Skeletal muscle satellite cell (primary cell): Measurements from ENCODE around the gene FGGY.

ENCODE experiments used
- H3K27me3 ChIP-seq: 2 replicates; pipeline ENCODE4 v1.7.0; 2013; ENCODE audit warnings: low read length; ENCODE audit not compliant: control insufficient read depth, insufficient read depth
- H3K36me3 ChIP-seq: 2 replicates; pipeline ENCODE4 v1.7.0; 2013; ENCODE audit warnings: mild to moderate bottlenecking, control low read depth, low read length; ENCODE audit not compliant: insufficient read depth
- H3K4me1 ChIP-seq: 2 replicates; pipeline ENCODE4 v1.7.0; 2013; ENCODE audit warnings: low read length; ENCODE audit not compliant: control insufficient read depth, insufficient read depth
- H3K4me2 ChIP-seq: 2 replicates; pipeline ENCODE4 v1.7.0; 2013; ENCODE audit warnings: mild to moderate bottlenecking, low read length
- H3K4me3 ChIP-seq: 2 replicates; pipeline ENCODE4 v1.7.0; 2013; ENCODE audit warnings: low read length
- H3K9ac ChIP-seq: 2 replicates; pipeline ENCODE4 v1.7.0; 2013; ENCODE audit warnings: mild to moderate bottlenecking, low read depth, low read length, moderate library complexity
- H3K9me3 ChIP-seq: replicated peaks from 2 replicates; pipeline ENCODE4 v1.7.0; 2013; ENCODE audit warnings: mild to moderate bottlenecking, control low read depth, low read length

Gene FGGY

DNA sequence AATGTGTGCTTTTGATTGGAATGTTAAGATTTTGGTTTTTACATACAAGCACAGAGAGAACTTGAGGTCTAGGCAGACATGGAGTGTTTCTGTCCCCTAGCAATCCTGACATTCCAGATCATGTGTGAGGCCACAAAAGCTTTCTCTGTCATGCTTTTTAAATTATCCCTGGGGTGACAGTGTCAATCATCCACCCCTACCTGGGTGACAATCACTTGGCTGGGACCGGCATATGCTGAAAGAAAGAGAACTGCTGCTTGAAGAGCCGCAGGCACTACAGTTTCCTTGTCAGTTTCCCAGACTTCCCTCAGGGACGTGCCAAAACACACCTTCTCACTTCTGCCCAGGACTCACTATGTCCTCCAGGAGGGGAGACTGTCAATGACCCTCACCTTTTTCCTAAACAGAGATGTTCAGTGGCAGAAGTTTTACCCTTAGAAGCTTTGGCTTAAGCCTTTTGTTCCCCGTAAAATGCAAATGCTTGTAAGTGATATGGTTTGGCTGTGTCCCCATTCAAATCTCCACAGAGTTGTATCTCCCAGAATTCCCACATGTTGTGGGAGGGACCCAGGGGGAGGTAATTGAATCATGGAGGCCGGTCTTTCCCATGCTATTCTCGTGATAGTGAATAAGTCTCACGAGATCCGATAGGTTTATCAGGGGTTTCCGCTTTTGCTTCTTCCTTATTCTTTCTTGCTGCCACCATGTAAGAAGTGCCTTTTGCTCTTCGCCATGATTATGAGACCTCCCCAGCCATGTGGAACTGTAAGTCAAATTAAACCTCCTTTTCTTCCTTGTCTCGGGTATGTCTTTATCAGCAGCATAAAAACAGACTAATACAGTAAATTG, 217.4 kb downstream of the FGGY start:
- Histone ChIP-seq H3K9me3 (no peaks in the 10 kb centered on the region), H3K36me3 (no peaks in the 10 kb centered on the region), H3K9ac (no peak overlapping the region), H3K4me2 (no peak overlapping the region), H3K4me3 (no peak overlapping the region), H3K27me3 (no peaks in the 10 kb centered on the region), H3K4me1 (peaks cover 16% of the 10 kb centered on the region)

DNA sequence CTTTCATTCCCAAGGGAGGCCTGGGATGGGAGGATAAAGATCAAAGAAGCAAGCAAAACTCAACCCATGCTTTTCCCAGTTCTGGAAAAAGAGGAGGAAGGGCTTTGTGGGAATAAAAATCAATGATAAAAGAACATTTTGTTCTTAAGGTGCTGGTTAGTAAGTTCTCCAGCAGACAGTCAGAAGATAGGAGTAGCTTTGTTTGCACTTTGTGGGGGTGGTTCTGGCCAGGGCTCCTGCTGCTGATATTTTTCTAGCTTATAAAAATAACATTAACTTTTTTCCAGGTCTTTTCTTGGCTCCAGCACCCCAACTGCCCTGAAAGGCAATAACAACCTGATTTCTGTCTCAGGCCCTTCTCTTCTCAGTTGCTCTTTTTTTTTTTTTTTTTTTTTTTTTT, 220.0 kb downstream of the FGGY start:
- Histone ChIP-seq H3K9ac (no peak overlapping the region), H3K27me3 (no peaks in the 10 kb centered on the region), H3K4me2 (peak overlapping the region; percentile 47), H3K36me3 (no peaks in the 10 kb centered on the region), H3K4me1 (peaks cover 32% of the 10 kb centered on the region), H3K4me3 (no peak overlapping the region), H3K9me3 (no peaks in the 10 kb centered on the region)

DNA sequence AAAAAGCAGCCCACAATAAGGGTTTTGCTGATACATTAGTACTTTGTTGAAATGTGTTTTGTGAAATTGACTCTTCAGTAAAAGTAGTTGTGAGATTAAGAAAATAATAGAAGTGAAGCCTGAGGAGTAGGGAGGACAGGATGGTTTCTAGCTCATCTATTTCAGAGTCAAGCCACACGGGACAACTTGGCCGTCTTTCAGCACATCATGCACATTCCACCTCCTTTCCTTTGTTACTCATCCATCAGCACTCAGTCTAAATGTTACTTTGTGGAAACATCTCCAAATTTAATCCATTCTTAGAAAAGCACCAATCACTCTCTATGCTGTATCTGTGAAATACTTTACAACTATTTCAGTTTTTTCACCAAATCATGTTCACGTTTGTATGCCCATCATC, 223.3 kb downstream of the FGGY start:
- Histone ChIP-seq H3K4me2 (no peak overlapping the region), H3K9me3 (no peaks in the 10 kb centered on the region), H3K36me3 (no peaks in the 10 kb centered on the region), H3K9ac (peak overlapping the region; percentile 61), H3K4me3 (no peak overlapping the region), H3K4me1 (peaks cover 36% of the 10 kb centered on the region), H3K27me3 (no peaks in the 10 kb centered on the region)

DNA sequence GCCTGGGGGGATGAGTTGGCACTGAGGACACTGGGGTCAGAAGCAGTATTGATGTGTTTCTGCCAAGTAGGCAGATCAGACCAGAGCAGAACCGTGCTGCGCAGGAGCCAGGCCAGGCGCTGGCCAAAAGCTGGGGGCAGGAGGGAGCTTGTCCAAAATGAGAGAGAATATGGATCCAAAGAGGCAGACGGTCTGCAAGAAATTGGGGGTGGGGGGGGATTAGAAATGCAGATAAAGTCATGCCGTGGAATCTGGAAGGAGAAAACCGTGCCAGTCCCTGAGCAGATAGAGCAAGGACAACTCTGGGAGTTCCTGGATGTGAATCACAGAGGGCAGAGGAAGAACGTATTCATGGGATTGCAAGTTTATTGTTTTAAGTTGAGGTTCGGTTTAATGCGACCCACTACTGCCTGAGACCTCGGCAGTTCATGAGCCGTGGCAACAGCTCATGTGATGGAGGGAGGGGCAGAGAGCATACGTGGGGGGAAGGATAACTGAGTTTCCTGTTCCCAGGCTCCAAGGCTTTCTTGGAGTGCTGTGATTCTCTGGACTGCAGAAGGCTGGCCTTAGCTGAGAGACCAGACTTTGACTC, 224.0 kb downstream of the FGGY start:
- H3K27me3 ChIP-seq: no peaks in the 10 kb centered on the region
- no peaks in the 10 kb centered on the region for H3K36me3 ChIP-seq
- peaks cover 36% of the 10 kb centered on the region for H3K4me1 ChIP-seq
- H3K4me3 ChIP-seq: peak overlapping the region; percentile 27
- peak overlapping the region; percentile 68 for H3K4me2 ChIP-seq
- no peaks in the 10 kb centered on the region for H3K9me3 ChIP-seq
- peak overlapping the region; percentile 61 for H3K9ac ChIP-seq

DNA sequence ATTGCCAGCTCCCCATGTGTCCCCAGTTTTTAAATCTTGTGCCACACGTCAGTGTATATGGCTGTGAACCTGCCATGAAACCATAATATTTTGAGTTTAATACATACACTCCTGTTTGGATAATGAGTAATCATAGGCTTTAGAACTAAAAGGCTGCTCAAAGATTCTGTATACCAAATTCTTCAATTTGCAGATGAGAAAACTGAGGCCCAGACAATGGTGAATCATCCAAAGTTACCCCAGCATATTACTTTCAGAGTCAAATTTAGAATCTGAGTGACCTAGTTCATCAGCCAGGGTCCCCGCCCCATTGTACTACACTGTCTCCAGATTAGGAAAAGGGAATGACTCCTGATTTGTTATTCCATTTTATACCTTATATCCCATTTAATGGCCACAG, 224.6 kb downstream of the FGGY start:
- no peaks in the 10 kb centered on the region for H3K36me3 ChIP-seq
- H3K9me3 ChIP-seq: no peaks in the 10 kb centered on the region

DNA sequence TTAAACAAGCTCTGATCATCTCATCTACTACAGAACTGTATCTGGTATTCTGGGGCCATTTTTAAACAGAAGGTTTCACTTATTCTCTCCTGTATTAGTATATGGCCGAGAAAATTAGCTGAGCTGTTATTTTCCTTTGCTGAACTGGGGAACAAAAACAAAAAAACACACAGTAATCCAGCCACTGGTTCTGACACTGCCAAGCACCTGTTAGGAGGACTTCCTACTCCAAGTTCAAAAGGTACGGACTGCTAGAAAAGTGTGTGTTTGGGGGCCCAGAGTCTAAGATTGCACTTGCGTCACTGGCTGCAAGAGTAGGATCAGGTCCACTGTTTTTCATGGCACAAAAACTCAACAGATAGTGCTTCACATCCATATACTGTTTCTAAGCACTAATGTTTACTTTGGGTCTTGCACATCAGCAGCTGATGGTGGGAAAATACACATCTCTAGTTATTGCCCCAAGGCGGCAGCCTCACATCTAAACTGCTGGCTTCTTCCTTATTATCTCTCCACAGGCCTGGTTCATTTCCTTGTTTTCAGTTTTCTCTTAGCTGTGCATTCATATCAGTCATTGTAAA, 226.1 kb downstream of the FGGY start:
- H3K4me2 ChIP-seq: no peak overlapping the region
- H3K4me1 ChIP-seq: peaks cover 26% of the 10 kb centered on the region
- H3K9me3 ChIP-seq: no peaks in the 10 kb centered on the region
- H3K36me3 ChIP-seq: no peaks in the 10 kb centered on the region
- no peak overlapping the region for H3K4me3 ChIP-seq
- no peak overlapping the region for H3K9ac ChIP-seq
- no peaks in the 10 kb centered on the region for H3K27me3 ChIP-seq

More for the DNA sequence above, 224.6 kb downstream of the FGGY start:
- peak overlapping the region; percentile 68 for H3K4me2 ChIP-seq
- peak overlapping the region; percentile 27 for H3K4me3 ChIP-seq
- H3K4me1 ChIP-seq: peaks cover 32% of the 10 kb centered on the region
- no peaks in the 10 kb centered on the region for H3K27me3 ChIP-seq
- H3K9ac ChIP-seq: peak overlapping the region; percentile 61

DNA sequence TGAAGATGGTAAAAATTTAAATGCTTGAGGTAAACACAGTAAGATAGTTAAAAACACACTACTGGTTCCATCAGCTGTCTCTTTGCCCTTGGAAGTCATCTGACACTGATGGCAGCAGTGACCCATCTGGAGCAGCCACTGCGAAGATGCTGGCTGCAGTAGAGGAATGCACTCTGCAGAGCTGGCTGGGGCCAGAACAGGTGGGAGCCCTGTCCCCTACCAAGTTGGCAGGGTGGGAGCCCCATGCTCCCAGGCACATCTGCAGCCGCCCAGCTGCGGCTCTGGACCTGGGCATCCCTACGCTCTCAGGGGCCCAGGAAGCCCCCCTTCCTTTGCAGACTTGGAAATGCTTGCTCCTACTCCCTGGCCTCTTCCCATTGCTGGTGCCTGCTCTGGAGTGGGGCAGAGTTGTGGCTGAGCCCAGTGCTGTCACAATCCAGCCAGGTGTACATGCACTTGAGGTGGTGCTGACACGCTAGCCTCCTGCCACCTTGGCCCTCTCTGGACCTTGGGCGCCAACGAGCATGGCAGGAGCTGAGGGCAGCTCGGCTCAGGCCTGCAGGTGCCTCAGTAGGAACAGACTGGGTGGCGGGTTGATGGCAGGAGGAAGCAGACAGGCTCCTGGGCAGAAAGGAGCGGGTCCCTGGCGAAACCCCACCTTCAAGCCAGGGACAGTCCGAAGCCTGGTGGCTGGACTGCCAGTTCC, 227.0 kb downstream of the FGGY start:
- Histone ChIP-seq H3K9me3 (no peaks in the 10 kb centered on the region), H3K36me3 (no peaks in the 10 kb centered on the region), H3K4me3 (no peak overlapping the region), H3K27me3 (no peaks in the 10 kb centered on the region), H3K4me2 (no peak overlapping the region), H3K9ac (no peak overlapping the region), H3K4me1 (peaks cover 26% of the 10 kb centered on the region)

DNA sequence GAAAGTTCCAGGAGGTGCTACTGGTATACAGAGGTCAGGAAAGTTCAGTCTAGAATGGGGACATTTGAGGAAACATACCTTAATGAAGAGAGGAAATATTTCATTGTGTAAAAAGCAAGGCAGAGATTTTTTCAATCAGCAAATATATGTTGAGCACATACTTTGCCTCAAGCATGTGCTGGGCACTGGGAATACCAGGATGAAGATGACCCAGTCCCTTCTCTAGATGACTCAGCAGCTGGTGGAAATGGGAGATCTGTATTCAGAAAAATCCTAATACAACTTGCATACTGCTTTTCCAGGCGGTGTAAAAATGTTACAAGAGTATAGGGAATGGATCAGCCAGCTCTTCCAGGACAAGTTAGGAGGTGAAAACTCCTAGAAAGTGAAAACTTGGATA, 229.3 kb downstream of the FGGY start:
- Histone ChIP-seq H3K9ac (no peak overlapping the region), H3K4me1 (peaks cover 10% of the 10 kb centered on the region), H3K9me3 (no peaks in the 10 kb centered on the region), H3K4me3 (no peak overlapping the region), H3K27me3 (no peaks in the 10 kb centered on the region), H3K4me2 (no peak overlapping the region), H3K36me3 (no peaks in the 10 kb centered on the region)

DNA sequence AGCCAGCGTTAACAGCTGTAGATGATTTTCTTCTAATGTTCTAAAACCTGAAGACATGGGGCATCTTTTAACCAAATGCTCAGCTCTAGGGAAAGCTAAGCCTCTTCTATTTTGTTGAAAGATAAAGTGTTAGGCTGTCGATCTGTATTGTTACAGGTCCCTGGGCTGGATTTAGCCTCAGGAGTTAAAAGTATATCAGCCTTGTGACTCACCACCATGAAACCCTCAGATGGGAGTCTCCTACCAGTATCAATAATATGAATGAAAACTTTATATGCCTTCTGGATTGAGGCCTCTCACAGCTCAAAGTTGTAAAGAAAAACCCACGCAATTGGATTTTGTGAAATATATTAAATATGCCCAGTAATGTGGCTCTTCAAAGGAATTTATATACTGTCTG, 231.6 kb downstream of the FGGY start:
- Histone ChIP-seq H3K27me3 (no peaks in the 10 kb centered on the region), H3K36me3 (no peaks in the 10 kb centered on the region), H3K4me3 (no peak overlapping the region), H3K9ac (no peak overlapping the region), H3K4me1 (no peaks in the 10 kb centered on the region), H3K4me2 (no peak overlapping the region), H3K9me3 (no peaks in the 10 kb centered on the region)

DNA sequence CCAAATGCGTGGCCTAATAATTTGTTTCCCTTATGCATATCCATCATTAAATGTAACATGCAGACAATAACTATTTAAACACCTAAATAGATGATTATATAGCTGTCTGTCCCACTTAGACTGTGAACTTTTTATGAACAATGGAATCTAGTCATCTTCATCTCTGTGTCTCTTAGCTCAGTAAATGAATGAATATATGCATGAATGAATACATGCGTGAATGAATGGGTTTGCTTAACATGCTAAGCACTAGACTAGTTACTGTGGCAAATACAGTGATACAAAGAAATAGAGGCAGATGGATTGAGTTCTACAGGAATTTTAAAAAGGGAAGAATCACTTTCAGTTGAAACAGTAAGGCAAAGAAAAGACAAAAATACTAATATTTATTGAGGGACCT, 232.0 kb downstream of the FGGY start:
- Histone ChIP-seq H3K36me3 (no peaks in the 10 kb centered on the region), H3K9me3 (no peaks in the 10 kb centered on the region), H3K4me1 (no peaks in the 10 kb centered on the region), H3K9ac (no peak overlapping the region), H3K27me3 (no peaks in the 10 kb centered on the region), H3K4me2 (no peak overlapping the region), H3K4me3 (no peak overlapping the region)

DNA sequence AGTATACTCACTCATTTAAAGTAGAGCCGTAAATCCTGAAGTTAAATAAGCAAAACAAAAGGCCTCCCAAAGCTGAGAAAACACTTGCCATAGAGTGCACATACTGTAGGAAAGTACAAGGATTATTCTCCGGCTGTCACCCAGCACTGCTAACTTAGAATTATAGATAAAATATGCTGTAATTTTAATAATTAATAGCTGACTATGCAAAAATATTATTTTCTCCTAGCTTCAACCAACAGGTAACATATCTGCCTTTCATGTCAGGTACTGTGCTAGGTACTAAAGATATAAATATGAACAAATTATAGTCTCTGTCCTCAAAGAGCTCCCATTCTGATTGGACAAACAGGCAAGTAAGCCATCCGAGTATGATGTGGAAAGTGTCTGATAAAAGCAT, 233.2 kb downstream of the FGGY start:
- Histone ChIP-seq H3K9me3 (no peaks in the 10 kb centered on the region), H3K9ac (no peak overlapping the region), H3K36me3 (no peaks in the 10 kb centered on the region), H3K4me3 (no peak overlapping the region), H3K4me1 (no peaks in the 10 kb centered on the region), H3K4me2 (no peak overlapping the region), H3K27me3 (no peaks in the 10 kb centered on the region)
